Sigmoid colon (tissue), 4 donors: ENCODE results near the gene ADK.

Experiments
- EP300 ChIP-seq, 4 donors: sonication (generic); formaldehyde crosslinking; IDR thresholded peaks; one replicate each; pipeline ENCODE4 v1.6.1; 2017; ENCODE audit warnings: antibody characterized with exemption in 4 of 4
- TF ChIP-seq, protein P1 (sequence below), 4 experiments: fragments of 450-650 bp in 3 of 4; fragments of 200-600 bp in 1 of 4; IDR thresholded peaks; one replicate each; pipeline ENCODE4 v1.5.1; 2016 to 2019; ENCODE audit warnings: antibody characterized with exemption in 4 of 4, mild to moderate bottlenecking in 3 of 4, moderate library complexity in 2 of 4

DNA sequence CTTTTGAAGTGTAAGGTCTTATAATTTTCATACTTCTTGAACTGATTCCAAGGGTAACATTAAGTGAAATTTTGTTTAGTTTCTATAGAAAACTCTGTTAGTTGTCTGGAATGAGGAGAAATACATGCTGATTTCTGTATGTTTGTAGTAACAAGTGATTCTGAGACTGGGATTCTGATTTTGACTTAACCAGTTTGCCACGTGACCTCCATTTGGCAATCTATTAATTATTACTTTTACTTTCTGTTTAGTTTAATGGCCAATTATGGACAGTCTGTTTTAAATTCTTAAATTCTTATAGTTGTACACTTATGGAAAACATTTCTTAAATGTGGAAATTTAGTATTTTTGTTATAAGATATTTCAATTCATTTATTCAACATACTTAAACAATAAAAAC is 163.1 kb downstream of the ADK start:
- no peak for TF ChIP-seq EP300 (IDR thresholded peaks at IDR 0.05)
- TF ChIP-seq, protein P1, sequence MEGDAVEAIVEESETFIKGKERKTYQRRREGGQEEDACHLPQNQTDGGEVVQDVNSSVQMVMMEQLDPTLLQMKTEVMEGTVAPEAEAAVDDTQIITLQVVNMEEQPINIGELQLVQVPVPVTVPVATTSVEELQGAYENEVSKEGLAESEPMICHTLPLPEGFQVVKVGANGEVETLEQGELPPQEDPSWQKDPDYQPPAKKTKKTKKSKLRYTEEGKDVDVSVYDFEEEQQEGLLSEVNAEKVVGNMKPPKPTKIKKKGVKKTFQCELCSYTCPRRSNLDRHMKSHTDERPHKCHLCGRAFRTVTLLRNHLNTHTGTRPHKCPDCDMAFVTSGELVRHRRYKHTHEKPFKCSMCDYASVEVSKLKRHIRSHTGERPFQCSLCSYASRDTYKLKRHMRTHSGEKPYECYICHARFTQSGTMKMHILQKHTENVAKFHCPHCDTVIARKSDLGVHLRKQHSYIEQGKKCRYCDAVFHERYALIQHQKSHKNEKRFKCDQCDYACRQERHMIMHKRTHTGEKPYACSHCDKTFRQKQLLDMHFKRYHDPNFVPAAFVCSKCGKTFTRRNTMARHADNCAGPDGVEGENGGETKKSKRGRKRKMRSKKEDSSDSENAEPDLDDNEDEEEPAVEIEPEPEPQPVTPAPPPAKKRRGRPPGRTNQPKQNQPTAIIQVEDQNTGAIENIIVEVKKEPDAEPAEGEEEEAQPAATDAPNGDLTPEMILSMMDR (IDR thresholded peaks at IDR 0.05), result no peak
